ENCODE results near the gene LONP2. TPM values are rescaled to one million over a fixed set of nuclear protein-coding genes. Genes with fewer than 3 reads are reported as not detected.

Gene LONP2
- total and polyA plus RNA-seq, 2 of the 13 experiments (the other 11 are each of a cell fraction or from before 2014, with no cell fraction given) = 39.2 to 63.3 TPM

DNA sequence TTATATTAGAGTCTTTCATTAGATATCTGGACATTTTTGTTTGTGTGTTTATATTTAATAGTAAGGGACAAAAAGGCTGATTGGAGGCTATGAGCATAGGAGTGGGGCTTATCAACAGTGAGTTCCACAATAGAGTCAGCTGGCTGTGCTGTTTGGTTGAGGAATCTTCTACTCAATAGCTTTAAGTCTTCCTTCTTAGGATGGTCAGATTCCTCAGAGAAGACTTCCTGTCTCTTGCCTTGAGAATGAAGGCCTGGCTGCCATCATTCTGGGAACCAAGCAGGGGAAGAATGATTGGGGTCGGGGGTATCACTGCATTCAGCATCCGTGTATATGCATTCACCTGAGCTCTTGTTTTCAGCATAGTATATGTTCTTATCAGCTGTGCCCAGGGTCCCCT, 35.1 kb downstream of the LONP2 start:
- H3K4me3 ChIP-seq (replicated peaks in 1 of 3; ENCODE audit: insufficient read depth in 1 of 3, low read depth in 2 of 3, low read length in 3 of 3) = no peak overlapping the region
- no peaks in the 10 kb centered on the region for H3K9me3 ChIP-seq (ENCODE audit: low read length)
- H3K79me2 ChIP-seq (ENCODE audit: insufficient read depth, low read length) = no peaks in the 10 kb centered on the region
- ChIA-PET CTCF (ENCODE audit: low intra/inter-chr PET ratio, low total read pairs) (no interaction called here), POLR2A (no interaction called here)
- no peak overlapping the region for H3K4me2 ChIP-seq (ENCODE audit: low read depth, low read length)
- WGBS (ENCODE audit: low lambda C conversion rate) = 92% methylated on average over 2 of the region's 2 CpGs
- in situ Hi-C loops (cut with HindIII; ENCODE audit: extremely low pct_ligation_motif_present, low pct_unique_long_range_greater_than_20kb) = no loop called here
- FAIRE-seq (no peak), ATAC-seq (no peak), DNase-seq (ENCODE audit: low spot score) (no peak)
- H3K4me1 ChIP-seq (ENCODE audit: insufficient read depth, low read length) = peaks cover under 1% of the 10 kb centered on the region; the same call in 1 of the 2 replicates
- intact Hi-C loops (cut with micrococcal nuclease; ENCODE audit: unreplicated experiment) = no loop called here
- H2AFZ ChIP-seq (ENCODE audit: low read length) = no peak overlapping the region
- H3K27ac ChIP-seq (ENCODE audit: extremely low read length, insufficient read depth, low read length) = no peak overlapping the region
- H4K20me1 ChIP-seq (ENCODE audit: insufficient read depth, low read length) = no peaks in the 10 kb centered on the region
- TF ChIP-seq ZNF747 (CRISPR knock-in tag; IDR thresholded peaks at IDR 0.05; ENCODE audit: borderline replicate concordance) (no peak), ZNF205 (CRISPR knock-in tag; IDR thresholded peaks at IDR 0.05) (no peak), TGIF2 (CRISPR knock-in tag; IDR thresholded peaks at IDR 0.05) (no peak), ZNF746 (CRISPR knock-in tag; IDR thresholded peaks at IDR 0.05) (no peak), ZNF546 (CRISPR knock-in tag; conservative IDR thresholded peaks at IDR 0.05) (no peak), ZMYM4 (CRISPR knock-in tag; IDR thresholded peaks at IDR 0.05) (no peak), HNRNPUL1 (IDR thresholded peaks at IDR 0.05; ENCODE audit: low read depth, low read length) (no peak), HMG20B (CRISPR knock-in tag; conservative IDR thresholded peaks at IDR 0.05) (no peak), RBM22 (optimal IDR thresholded peaks at IDR 0.05; ENCODE audit: low read length) (no peak), FLYWCH1 (CRISPR knock-in tag; IDR thresholded peaks at IDR 0.05) (no peak), ZMYM3 (CRISPR knock-in tag; IDR thresholded peaks at IDR 0.05) (no peak), NONO (IDR thresholded peaks at IDR 0.05) (no peak), NONO (CRISPR knock-in tag; conservative IDR thresholded peaks at IDR 0.05) (no peak), CBFB (CRISPR knock-in tag; IDR thresholded peaks at IDR 0.05) (no peak), CBX1 (IDR thresholded peaks at IDR 0.05; ENCODE audit: low read depth) (no peak)
- TF ChIP-seq, protein P1, sequence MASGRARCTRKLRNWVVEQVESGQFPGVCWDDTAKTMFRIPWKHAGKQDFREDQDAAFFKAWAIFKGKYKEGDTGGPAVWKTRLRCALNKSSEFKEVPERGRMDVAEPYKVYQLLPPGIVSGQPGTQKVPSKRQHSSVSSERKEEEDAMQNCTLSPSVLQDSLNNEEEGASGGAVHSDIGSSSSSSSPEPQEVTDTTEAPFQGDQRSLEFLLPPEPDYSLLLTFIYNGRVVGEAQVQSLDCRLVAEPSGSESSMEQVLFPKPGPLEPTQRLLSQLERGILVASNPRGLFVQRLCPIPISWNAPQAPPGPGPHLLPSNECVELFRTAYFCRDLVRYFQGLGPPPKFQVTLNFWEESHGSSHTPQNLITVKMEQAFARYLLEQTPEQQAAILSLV (CRISPR knock-in tag; IDR thresholded peaks at IDR 0.05; ENCODE audit: borderline replicate concordance) = no peak
- TF ChIP-seq, protein P2, sequence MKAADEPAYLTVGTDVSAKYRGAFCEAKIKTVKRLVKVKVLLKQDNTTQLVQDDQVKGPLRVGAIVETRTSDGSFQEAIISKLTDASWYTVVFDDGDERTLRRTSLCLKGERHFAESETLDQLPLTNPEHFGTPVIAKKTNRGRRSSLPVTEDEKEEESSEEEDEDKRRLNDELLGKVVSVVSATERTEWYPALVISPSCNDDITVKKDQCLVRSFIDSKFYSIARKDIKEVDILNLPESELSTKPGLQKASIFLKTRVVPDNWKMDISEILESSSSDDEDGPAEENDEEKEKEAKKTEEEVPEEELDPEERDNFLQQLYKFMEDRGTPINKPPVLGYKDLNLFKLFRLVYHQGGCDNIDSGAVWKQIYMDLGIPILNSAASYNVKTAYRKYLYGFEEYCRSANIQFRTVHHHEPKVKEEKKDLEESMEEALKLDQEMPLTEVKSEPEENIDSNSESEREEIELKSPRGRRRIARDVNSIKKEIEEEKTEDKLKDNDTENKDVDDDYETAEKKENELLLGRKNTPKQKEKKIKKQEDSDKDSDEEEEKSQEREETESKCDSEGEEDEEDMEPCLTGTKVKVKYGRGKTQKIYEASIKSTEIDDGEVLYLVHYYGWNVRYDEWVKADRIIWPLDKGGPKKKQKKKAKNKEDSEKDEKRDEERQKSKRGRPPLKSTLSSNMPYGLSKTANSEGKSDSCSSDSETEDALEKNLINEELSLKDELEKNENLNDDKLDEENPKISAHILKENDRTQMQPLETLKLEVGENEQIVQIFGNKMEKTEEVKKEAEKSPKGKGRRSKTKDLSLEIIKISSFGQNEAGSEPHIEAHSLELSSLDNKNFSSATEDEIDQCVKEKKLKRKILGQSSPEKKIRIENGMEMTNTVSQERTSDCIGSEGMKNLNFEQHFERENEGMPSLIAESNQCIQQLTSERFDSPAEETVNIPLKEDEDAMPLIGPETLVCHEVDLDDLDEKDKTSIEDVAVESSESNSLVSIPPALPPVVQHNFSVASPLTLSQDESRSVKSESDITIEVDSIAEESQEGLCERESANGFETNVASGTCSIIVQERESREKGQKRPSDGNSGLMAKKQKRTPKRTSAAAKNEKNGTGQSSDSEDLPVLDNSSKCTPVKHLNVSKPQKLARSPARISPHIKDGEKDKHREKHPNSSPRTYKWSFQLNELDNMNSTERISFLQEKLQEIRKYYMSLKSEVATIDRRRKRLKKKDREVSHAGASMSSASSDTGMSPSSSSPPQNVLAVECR (CRISPR knock-in tag; IDR thresholded peaks at IDR 0.05; ENCODE audit: borderline replicate concordance) = no peak
- TF ChIP-seq, protein P3, sequence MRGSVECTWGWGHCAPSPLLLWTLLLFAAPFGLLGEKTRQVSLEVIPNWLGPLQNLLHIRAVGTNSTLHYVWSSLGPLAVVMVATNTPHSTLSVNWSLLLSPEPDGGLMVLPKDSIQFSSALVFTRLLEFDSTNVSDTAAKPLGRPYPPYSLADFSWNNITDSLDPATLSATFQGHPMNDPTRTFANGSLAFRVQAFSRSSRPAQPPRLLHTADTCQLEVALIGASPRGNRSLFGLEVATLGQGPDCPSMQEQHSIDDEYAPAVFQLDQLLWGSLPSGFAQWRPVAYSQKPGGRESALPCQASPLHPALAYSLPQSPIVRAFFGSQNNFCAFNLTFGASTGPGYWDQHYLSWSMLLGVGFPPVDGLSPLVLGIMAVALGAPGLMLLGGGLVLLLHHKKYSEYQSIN (CRISPR knock-in tag; IDR thresholded peaks at IDR 0.05; ENCODE audit: borderline replicate concordance) = no peak
- peaks cover 4 to 56% of the 10 kb centered on the region in 2 experiments for H3K36me3 ChIP-seq (replicated peaks in 1 of 2; ENCODE audit: control insufficient read depth in 1 of 2, insufficient read depth in 2 of 2, low read length in 2 of 2)
- no TSS peak for BruUV-seq (replicated peaks)
- H3K9ac ChIP-seq (ENCODE audit: insufficient read depth, low read depth, low read length) = no peak overlapping the region
- no peaks in the 10 kb centered on the region for H3K27me3 ChIP-seq (ENCODE audit: control insufficient read depth in 1 of 2, insufficient read depth in 2 of 2, low read length in 2 of 2)
